ENCODE measurements around the gene PREX1.

DNA sequence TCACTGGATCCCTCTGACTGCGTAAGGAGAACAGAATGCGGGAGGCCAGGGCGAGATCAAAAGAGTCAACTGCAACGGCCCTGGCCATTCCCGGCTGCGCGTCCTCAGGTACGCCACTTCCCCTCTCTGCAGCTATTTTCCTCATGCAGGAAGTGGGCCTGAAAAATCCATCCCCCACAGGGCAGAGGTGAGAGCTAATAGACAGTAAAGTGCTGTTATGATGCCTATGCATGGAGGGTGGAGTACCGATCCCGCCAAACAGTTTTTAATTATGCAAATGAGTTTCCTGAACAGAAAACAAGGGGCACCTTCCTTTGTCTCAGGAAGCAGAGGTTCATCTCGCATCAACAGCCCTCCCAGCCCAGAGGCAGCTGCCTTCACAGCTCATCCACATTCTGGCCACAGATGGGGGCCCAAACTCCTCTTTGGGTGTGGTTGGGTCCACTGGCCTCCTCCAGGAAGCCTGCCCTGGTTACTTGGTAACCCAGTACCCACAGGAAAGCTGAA is 9.3 kb downstream of the PREX1 start:
- TF ChIP-seq MXI1 (IDR thresholded peaks at IDR 0.05; ENCODE audit: low read depth, low read length) (no peak), TEAD4 (IDR thresholded peaks at IDR 0.05; ENCODE audit: borderline replicate concordance, insufficient read depth) (no peak), TAF1 (IDR thresholded peaks at IDR 0.05; ENCODE audit: borderline replicate concordance, low read depth, low read length) (no peak), TCF12 (IDR thresholded peaks at IDR 0.05) (no peak), GABPA (IDR thresholded peaks at IDR 0.05; ENCODE audit: low read depth) (no peak), FOXM1 (IDR thresholded peaks at IDR 0.05; ENCODE audit: low read depth) (no peak)
- TF ChIP-seq, protein P1, sequence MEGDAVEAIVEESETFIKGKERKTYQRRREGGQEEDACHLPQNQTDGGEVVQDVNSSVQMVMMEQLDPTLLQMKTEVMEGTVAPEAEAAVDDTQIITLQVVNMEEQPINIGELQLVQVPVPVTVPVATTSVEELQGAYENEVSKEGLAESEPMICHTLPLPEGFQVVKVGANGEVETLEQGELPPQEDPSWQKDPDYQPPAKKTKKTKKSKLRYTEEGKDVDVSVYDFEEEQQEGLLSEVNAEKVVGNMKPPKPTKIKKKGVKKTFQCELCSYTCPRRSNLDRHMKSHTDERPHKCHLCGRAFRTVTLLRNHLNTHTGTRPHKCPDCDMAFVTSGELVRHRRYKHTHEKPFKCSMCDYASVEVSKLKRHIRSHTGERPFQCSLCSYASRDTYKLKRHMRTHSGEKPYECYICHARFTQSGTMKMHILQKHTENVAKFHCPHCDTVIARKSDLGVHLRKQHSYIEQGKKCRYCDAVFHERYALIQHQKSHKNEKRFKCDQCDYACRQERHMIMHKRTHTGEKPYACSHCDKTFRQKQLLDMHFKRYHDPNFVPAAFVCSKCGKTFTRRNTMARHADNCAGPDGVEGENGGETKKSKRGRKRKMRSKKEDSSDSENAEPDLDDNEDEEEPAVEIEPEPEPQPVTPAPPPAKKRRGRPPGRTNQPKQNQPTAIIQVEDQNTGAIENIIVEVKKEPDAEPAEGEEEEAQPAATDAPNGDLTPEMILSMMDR (IDR thresholded peaks at IDR 0.05), result no peak
